Testis (tissue), 2 donors: Measurements from ENCODE around the gene WRAP73.

Experiments used
- POLR2A ChIP-seq: fragments of 450-650 bp; IDR thresholded peaks from one replicate; pipeline ENCODE4 v1.6.1; 2017; ENCODE audit warnings: antibody characterized with exemption, mild to moderate bottlenecking, moderate library complexity
- TF ChIP-seq, protein P1 (sequence below), 3 experiments: fragments of 450-650 bp in 2 of 3; fragments of 200-600 bp in 1 of 3; sonication (generic) in 1 of 3; IDR thresholded peaks; one replicate each; pipeline ENCODE4 v1.5.1; 2016 to 2019; ENCODE audit warnings: antibody characterized with exemption in 3 of 3, mild to moderate bottlenecking in 2 of 3, moderate library complexity in 1 of 3

DNA sequence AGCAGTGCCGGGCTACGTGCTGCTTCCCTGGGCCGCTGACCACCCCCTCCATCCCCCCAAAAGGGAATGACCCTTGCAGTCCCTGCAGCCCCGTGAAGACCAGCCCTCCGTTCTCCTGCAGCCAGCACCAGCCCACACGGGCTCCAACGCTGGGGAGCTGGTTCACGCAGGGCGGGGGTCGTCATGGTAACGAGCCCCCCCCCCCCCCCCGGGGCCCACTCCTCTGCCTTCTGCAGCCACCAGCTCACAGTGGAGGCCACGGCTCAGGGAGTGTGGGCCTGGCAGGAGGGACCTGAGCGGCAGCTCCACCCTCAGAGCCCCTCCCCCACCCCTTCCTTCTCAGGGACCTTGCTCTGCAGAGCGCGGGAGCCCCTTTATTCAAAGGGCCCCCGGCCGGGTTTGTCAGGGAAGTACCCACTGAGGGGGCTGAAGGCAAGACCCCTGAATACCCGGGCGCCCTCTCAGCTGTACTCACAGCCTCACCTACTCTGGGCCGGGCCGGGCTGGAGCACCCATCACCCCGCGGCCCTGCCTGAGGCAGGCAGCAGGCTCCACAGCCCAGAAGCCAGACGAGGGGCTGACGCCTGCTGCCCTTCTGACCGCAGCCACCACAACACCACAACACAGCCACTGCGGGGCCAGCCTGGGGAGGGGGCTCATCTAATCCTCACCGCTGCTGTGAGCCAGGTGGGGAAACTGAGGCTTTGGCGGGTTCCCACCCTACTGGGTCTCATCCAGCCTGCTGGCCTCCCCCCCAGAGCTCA, 51.2 kb downstream of the WRAP73 start:
- TF ChIP-seq, protein P1, sequence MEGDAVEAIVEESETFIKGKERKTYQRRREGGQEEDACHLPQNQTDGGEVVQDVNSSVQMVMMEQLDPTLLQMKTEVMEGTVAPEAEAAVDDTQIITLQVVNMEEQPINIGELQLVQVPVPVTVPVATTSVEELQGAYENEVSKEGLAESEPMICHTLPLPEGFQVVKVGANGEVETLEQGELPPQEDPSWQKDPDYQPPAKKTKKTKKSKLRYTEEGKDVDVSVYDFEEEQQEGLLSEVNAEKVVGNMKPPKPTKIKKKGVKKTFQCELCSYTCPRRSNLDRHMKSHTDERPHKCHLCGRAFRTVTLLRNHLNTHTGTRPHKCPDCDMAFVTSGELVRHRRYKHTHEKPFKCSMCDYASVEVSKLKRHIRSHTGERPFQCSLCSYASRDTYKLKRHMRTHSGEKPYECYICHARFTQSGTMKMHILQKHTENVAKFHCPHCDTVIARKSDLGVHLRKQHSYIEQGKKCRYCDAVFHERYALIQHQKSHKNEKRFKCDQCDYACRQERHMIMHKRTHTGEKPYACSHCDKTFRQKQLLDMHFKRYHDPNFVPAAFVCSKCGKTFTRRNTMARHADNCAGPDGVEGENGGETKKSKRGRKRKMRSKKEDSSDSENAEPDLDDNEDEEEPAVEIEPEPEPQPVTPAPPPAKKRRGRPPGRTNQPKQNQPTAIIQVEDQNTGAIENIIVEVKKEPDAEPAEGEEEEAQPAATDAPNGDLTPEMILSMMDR (IDR thresholded peaks at IDR 0.05): no peak
- no peak for TF ChIP-seq POLR2A
